ENCODE measurements around the gene SWT1. TPM values are rescaled to one million over a fixed set of nuclear protein-coding genes. Genes with fewer than 3 reads are reported as not detected.

The SWT1 gene
- total and polyA plus RNA-seq, 9 of the 15 experiments (the other 6 are each of a cell fraction or from before 2014, with no cell fraction given): 1.5 to 3.4 (median 2.3) TPM

- TF ChIP-seq CHAMP1 (IDR thresholded peaks at IDR 0.05) (no peak), EGR1 (conservative IDR thresholded peaks at IDR 0.05) (0 out of 2 replicates have a peak, but pooled peaks have one; percentile 23), ZNF740 (CRISPR knock-in tag; IDR thresholded peaks at IDR 0.05) (no peak), ZNF740 (tag; IDR thresholded peaks at IDR 0.05) (no peak), E2F6 (IDR thresholded peaks at IDR 0.05; ENCODE audit: borderline replicate concordance in 1 of 2, extremely low read depth in 1 of 2, insufficient read depth in 1 of 2, insufficient read length in 1 of 2, low read depth in 1 of 2, low read length in 1 of 2, poor library complexity in 1 of 2, severe bottlenecking in 1 of 2) (peak in 1 of 2 experiments; percentile 17), NCOR1 (IDR thresholded peaks at IDR 0.05) (0 out of 2 replicates have a peak, but pooled peaks have one; percentile 3), CBX3 (IDR thresholded peaks at IDR 0.05; ENCODE audit: borderline replicate concordance in 1 of 2, low read length in 2 of 2) (0 out of 3 replicates have a peak, but pooled peaks of 1 of the 2 experiments have one; percentile 23)
Observed at GRCh38 chr1:185318431-185319138, 161.6 kb downstream of the SWT1 start (continued).
